SKM-1 treated with dmso at 0.1 percent for 144 hours (cell line): Measurements from ENCODE around the gene CD55.

Experiments used
- DNase-seq: peaks from one replicate; lab custom pipeline; 2025; ENCODE audit not compliant: unreplicated experiment; lab: John Stamatoyannopoulos, UW

The CD55 gene, protein sequence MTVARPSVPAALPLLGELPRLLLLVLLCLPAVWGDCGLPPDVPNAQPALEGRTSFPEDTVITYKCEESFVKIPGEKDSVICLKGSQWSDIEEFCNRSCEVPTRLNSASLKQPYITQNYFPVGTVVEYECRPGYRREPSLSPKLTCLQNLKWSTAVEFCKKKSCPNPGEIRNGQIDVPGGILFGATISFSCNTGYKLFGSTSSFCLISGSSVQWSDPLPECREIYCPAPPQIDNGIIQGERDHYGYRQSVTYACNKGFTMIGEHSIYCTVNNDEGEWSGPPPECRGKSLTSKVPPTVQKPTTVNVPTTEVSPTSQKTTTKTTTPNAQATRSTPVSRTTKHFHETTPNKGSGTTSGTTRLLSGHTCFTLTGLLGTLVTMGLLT

DNA sequence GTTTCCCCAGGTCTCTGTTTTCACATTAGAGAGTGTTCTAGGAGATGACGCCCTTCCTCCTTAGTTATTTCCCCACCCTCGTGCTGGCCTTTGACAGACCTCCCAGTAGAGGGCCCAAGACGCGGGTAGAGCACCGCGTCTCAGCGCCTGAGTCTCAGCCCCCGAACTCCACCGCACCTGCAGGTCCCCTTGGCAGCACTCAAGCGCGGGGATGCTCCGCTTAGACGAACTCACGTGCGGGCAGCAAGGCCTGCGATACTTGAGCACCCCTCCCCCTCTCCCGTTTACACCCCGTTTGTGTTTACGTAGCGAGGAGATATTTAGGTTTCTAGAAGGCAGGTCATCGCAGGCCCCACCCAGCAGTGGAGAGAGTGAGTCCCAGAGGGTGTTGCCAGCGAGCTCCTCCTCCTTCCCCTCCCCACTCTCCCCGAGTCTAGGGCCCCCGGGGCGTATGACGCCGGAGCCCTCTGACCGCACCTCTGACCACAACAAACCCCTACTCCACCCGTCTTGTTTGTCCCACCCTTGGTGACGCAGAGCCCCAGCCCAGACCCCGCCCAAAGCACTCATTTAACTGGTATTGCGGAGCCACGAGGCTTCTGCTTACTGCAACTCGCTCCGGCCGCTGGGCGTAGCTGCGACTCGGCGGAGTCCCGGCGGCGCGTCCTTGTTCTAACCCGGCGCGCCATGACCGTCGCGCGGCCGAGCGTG is at the start of gene CD55:
CD55 (plus strand) TSS at position 600 of the 711 bp plus-strand sequence; CDS start at position 688, 88 bp downstream.
- DNase-seq = peak; percentile 99

DNA sequence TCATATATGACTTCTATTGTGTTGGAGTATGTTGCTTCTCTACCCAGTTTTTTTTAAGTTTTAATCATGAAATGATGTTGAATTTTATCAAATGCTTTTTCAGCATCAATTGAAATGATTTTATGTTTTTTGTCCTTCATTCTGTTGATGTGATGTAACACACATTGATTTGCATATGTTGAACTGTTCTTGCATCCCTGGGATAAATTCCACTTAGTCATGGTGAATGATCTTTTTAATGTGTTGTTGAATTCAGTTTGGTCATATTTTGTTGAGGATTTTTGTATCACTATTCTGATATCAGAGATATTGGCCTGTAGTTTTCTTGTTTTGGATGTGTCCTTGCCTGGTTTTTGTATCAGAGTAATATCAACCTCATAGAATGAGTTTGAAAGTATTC is 46.6 kb upstream of the CD55 start:
- no peak for DNase-seq

DNA sequence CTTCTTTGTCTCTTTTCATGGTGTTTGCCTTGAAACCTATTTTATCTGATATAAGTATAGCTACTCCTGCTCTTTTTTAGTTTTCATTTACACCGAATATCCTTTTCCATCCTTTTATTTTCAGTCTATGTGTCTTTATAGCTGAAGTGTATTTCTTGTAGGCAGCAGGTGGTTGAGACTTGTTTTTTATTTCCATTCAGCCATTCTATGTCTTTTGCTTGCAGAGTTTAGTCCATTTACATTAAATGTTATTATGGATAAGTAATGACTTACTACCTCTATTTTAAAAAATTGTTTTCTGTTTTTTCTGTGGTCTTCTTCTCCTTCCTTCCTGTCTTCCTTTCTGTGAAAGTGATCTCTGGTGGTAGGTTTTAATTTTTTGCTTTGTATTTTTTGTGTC is 45.0 kb upstream of the CD55 start:
- no peak for DNase-seq

DNA sequence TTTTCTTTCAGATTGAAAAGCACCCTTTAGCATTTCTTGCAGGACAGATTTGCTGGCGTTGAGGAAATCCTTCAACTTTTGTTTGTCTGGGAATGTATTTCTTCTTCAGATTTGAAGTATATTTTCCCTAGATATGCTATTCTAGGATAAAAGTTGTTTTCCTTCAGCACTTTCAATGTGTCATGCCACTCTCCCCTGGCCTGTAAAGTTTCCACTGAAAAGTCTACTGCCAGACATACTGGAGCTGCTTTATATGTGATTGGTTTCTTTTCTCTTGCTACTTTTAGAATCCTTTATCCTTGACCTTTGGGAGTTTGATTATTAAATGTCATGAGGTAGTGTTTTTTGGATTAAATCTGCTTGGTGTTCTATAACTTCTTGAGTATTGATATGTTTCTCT is 44.2 kb upstream of the CD55 start:
- DNase-seq = no peak

DNA sequence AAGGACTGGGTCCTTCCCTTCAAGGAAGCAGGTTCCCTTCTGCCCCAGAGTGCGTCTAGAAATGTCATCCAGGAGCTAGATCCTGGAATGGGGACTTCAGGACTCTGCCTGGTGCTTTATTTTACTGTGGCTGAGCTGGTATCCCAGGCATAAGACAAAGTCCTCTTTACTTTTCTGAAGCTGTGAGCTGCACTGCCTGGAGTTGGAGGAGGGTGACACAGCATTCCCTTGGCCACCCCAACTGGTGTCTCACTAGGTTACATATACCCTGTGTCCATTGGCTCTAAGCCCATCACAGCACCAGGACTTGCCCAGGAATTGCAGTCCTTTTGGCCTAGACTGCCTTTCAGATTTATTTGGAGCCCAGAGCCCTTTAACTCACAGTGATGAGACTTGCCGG is 41.8 kb upstream of the CD55 start:
- no peak for DNase-seq

DNA sequence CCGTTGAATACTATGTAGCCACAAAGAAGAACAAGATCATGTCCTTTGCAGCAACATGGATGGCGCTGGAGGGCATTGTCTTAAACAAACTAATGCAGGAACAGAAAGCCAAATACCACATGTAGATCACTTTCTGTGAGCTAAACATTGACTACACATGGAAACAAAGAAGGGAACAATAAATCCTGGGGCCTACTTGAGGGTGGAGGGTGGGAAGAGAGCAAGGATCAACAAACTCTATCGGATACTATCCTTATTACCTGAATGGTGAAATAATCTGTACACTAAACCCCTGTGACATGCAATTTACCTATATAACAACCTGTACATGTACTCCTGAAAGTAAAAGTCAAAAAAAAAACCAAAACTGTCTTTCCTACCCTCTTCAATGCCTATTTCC is 40.8 kb upstream of the CD55 start:
- no peak for DNase-seq

DNA sequence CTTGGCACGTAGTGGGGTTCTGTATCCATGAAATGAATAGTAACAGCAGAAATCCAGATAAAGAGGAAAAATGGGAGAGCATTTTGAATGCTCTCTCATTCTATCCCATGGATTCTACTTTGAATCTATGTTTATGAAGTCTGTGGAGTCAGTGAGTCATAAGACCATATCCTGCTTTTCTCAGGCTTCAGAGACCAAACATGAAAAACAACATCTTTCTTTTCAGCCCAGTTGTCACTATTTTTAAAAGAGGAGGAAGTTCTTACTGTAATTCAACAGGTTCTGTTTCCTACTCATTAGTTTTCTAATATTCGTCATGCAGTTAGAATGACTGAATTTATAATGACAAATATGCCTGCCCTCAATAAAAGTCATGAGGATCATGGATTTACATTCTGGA is 39.4 kb upstream of the CD55 start:
- no peak for DNase-seq

DNA sequence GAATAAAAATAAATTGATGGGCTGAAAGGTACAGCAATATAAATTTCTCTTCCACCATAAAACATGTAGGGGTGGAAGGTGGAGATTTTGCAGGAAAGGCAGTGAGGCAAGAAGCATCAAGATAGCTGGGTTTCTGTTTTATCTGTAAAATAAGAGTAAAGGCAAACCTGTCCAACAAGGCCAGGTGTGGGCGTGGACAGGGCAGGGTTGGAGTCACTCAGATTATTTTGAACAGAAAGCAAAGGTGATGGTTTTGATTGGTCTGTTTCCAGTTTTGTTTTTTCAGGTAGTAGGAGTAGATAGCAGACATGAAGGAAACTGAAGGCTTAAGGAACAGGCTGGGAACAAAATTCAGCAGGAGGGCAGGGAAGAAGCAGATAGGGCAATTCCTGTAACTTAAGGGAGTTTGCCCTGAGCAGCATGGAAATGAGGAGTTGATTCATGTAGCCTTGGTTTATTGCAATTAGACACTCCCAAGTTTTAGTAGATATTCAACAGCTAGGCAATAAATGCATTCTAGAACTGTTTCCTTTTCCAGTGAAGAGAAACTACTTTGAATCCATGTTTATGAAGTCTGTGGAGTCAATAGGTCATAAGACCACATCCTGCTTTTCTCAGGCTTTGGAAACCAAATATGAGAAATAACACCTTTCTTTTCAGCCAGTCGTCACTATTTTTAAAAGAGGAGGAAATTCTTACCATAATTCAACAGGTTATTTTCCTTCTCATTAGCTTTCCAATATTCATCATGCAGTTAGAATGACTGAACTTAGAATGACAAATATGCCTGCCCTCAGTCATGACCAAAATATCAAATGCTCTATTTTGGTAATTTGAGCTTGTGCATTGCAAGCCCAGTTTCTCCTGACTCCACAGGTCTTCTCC is 38.7 kb upstream of the CD55 start:
- no peak for DNase-seq

DNA sequence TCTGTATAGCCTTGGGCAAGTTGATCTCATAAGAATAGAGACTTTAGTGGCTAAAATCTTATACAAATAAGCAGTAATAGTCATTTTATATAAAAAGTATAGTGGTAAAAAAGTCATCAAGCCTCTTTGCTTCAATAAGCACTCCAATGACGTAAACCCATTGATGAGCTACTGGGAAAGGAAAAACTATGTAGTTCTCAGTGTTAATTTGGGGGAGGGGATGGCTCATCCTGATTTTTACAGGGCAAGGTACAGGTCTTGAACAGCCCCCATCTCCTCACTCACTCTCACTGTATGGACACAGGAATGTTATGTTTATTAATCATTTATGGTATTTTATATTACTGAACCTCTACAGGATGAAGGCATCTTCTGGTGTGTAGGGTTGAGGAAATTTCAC is 38.1 kb upstream of the CD55 start:
- no peak for DNase-seq

DNA sequence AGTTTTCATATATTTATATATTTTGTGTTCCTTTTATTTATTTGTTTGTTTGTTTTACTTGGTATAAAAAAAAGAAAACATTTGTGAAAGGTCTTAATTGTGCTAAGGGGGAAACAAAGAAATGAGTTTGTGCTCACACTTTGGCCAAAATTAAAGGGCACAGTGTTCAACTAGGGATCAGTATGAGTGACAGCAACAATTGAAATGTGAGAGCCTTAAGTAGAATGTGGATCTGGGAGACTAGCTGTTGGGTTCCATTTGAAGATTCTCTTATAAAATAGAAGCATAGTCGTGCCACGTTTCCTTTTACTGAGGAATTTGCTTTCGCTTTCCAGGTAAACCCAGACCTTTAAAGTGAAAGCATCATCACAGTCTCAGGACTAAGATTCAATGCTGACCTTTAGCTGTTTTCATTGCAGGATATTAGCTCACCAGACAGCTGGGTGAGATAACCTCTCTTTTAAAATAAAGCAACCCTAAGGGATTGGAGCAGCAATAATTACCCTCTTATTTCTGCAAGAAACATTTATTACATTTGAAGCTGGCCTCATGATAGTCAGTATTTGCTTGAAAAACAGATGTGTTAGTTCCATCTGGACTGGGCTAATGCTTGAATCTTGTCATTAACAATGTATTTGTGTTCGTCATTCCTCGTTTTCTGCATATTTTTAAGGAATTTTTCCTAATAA is 37.1 kb upstream of the CD55 start:
- no peak for DNase-seq

DNA sequence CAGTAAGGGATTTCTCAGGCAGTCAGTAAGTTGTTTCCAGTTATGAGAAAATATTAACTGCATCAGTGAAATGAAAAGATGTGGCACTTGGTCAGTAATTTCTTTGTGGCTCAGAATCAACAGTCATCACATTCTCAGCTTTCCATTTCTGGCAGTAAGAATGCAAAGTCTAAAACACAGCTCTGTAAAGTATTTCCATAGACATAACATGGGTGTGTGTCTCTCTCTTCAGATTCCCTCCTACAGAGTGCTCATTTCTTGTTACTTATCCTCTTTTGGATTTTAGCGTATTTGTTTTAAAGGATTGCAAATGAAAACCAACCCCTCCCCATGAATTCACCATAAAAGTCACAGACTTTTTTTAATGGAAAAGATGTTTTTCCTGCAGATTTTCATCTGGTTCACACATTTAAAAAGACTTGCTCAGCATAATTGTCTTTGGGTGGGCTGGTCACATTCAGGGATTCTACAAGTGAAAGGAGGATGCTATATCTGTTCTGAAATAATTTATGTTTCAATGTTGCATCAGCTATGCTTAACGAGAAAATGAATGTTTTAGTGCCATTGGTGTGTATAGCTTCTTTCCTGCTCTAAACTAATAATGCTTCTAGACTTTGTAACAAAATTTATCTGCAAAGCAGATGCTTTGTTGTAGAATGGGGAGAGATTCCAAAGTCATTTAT is 34.6 kb upstream of the CD55 start:
- no peak for DNase-seq

DNA sequence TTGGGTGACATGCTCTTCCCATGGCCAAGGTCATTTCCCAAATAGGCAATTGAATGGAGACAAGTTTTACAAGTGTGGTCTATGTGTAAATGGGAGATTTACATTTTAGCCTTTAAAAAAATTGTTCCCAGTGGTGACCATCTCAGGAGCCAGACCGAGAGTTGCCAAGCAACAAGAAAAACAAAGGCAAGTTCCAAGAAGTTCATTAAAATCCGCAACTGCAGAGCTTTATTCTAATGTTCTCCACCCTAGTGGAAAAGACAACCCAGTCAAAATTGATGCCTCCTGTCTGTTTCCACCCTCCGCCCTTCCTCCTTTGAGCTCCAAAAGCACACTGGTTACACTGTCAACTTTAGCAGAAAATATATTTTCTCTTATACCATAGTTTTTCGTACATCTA is 33.2 kb upstream of the CD55 start:
- DNase-seq = no peak

DNA sequence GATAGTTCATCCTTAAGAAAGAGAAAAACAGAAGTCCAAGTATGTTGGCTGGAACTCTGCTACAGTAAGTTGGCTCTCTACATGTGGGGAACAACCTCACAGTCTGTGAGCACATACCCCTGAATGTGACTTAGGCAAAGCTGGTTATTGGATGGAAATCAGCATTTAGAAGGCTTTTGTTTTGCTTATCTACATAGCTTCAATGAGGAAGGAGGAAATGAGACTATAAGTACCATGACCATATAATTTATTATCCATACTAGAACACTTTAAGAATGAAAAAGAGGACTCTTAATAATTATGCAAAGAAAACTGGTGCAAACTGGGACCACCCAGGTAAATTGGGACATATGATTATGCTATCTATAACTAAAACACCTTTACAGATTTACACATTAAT is 31.7 kb upstream of the CD55 start:
- no peak for DNase-seq

DNA sequence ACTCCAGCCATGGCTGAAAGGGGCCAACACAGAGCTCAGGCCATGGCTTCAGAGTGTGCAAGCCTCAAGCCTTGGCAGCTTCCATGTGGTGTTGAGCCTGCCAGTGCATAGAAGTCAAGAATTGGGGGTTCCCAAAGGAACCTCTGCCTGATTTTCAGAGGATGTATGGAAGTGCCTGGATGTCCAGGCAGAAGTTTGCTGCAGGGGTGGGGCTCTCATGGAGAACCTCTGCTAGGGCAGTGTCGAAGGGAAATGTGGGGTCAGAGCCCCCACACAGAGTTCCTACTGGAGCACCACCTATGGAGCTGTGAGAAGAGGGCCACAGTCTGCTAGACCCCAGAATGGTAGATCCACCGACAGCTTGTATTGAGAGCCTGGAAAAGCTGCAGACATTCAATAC is 29.8 kb upstream of the CD55 start:
- DNase-seq = no peak

DNA sequence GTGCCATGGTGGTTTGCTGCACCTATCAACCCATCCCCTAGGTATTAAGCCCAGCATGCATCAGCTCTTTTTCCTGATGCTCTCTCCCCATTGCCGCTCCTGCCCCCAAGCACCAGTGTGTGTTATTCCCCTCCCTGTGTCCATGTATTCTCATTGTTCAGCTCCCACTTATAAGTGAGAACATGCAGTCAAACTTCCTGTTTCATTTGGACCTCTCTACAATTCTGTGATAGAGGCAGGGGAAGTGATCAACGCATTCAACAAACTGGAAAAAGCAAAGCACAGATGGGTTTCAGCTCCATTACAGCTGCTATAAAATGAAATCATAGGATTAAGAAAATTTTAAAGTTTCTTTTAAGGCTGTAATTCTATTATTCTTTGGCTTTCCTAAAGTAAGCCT is 23.3 kb upstream of the CD55 start:
- no peak for DNase-seq

DNA sequence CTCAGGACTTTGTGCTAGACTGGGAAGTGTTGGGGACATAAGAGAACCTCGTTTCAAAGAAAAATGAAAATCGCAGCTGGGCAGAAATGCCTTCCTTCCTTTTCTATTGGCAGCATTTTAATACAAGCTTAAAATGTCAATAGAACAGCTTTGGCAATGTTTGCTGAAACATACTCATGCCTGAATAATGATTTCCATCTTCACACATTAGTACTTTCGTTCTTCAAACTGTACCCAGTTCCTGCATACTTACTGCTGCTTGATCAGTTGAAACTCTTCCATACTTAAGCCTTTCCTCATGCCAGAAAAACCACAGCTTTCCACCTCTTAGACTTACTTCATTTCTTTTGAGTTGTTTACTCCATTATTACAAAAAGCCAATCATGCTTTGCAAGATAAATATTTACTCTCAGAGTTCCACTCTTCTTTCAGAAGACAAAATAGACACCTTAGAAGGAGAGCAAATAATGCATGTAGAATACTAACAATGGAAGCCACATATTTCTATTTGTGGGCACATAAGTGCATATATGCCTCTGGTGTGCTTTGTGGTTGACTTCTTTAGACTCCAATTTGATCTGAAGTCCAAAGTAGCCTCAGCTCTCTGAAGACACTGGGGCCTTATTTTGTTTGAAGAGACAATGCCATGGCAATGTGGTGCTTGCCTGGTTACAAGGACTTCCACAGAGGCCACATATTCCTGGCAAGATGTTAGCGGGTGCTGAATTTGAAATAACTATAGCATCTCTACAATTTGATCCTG is 22.7 kb upstream of the CD55 start:
- no peak for DNase-seq

DNA sequence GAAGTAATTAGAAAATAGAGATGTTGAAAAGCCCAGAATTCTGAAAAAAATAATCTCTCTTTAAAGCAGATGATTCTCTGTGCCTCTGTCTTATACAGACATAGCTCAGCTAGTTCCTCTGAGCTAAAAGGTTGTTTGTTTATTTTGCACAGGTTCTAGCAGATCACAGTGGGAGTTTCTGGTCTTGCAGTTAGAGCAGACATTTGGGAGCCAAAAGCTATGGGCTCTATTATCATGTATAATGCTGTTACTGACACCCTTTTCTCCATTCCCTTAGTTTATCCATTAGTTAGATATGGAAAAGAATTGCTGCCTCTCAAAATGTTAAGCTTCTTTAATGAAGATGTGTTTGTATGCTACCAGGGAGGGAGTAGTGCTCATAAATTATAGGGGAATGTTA is 20.5 kb upstream of the CD55 start:
- no peak for DNase-seq

DNA sequence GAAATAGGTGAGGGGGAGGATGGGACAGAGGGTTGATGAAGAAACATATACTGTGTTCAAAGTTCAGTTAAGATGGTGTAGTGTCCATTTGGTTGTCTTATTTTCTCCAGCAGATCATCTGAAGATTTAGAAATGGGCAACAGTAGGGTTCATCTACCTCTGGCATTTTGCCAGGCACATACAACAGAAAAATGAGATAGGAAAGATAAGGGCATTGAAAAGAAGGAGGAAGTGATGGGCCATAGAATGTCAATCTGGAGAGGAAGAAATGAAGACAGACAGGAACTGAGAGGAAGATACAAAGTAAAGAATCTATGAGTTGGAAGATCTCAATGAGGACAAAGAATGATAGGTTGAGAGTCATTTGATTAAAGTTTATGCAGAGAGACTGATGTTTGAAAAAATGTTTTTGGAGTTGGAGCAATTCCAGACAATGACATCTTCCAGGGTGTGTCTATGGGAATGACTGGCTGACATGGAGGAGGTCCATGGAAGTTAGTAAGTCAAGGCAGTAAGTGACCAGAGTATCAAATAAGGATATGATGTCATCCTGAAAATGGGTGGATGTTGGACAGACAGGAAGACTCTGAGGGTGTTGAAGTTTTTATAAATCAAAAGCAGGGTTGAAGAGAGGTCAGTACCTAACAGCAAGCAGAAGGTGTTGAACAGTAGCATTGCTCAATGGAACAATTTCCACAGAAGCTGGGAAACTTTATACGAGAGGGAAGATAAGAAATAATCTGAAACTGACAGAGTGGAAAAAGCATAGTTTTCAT is 18.7 kb upstream of the CD55 start:
- no peak for DNase-seq
